Stimulated activated naive CD8-positive, alpha-beta T cell treated with anti-CD3 and anti-CD28 coated beads, Interleukin-15, amount 100 ng/mL, for 72 hours (primary cell): ENCODE results near the gene PHACTR1.
A peak's percentile ranks its signal among the peaks of the same experiment; 100 is the strongest.

Source experiments
- ATAC-seq: fragments of 150-1000 bp; cut with Tn5 transposase; 2 replicates; pipeline ENCODE4 v1.10.0; 2021; ENCODE audit warnings: mild to moderate bottlenecking, moderate library complexity
- DNase-seq, 2 donors: peaks; one replicate each; pipeline ENCODE4 v3.0.0; 2021 to 2022
- H3K27ac Mint-ChIP-seq, 2 donors: one replicate each; pipeline ENCODE4 v1.8.0; 2022; ENCODE audit warnings: mild to moderate bottlenecking in 2 of 2, mixed read lengths in 2 of 2, moderate library complexity in 2 of 2
- H3K27me3 Mint-ChIP-seq: one replicate; pipeline ENCODE4 v1.8.0; 2022; ENCODE audit warnings: mixed read lengths
- H3K4me1 Mint-ChIP-seq: one replicate; pipeline ENCODE4 v1.8.0; 2022; ENCODE audit warnings: mild to moderate bottlenecking, mixed read lengths
- H3K4me3 Mint-ChIP-seq, 2 donors: one replicate each; pipeline ENCODE4 v1.8.0; 2022; ENCODE audit warnings: mild to moderate bottlenecking in 2 of 2, mixed read lengths in 2 of 2, moderate library complexity in 1 of 2
- H3K9me3 Mint-ChIP-seq, 2 donors: one replicate each; pipeline ENCODE4 v1.8.0; 2022; ENCODE audit warnings: mixed read lengths in 2 of 2

PHACTR1 gene

GRCh38 chr6:13280254-13280653, 563.7 kb downstream of the PHACTR1 start:
- peak; percentile 45 for ATAC-seq

GRCh38 chr6:13281686-13282085, 565.1 kb downstream of the PHACTR1 start:
- ATAC-seq, result no peak
- Mint-ChIP-seq H3K27ac (no peak overlapping the region), H3K27me3 (no peaks in the 10 kb centered on the region), H3K4me1 (peaks cover 19% of the 10 kb centered on the region), H3K4me3 (no peak overlapping the region), H3K9me3 (peaks cover 4 to 13% of the 10 kb centered on the region in 2 donors)
- DNase-seq, result no peak

More at GRCh38 chr6:13280254-13280653, 563.7 kb downstream of the PHACTR1 start:
- Mint-ChIP-seq H3K4me3 (no peak overlapping the region), H3K4me1 (peaks cover 20% of the 10 kb centered on the region), H3K9me3 (peaks cover 0 to 2% of the 10 kb centered on the region in 2 donors), H3K27ac (no peak overlapping the region), H3K27me3 (no peaks in the 10 kb centered on the region)
- DNase-seq, result no peak

- H3K27ac Mint-ChIP-seq, result no peak overlapping the region
These were observed 566.0 kb downstream of the PHACTR1 start for GRCh38 chr6:13282393-13283069.

GRCh38 chr6:13283331-13283730, 566.8 kb downstream of the PHACTR1 start:
- no peak overlapping the region for H3K4me3 Mint-ChIP-seq
- no peak for ATAC-seq
- H3K9me3 Mint-ChIP-seq, result peaks cover 8 to 25% of the 10 kb centered on the region in 2 donors
- H3K27ac Mint-ChIP-seq, result no peak overlapping the region
- H3K4me1 Mint-ChIP-seq, result peaks cover 8% of the 10 kb centered on the region
- no peak for DNase-seq
- H3K27me3 Mint-ChIP-seq, result no peaks in the 10 kb centered on the region

More at GRCh38 chr6:13282393-13283069, 566.0 kb downstream of the PHACTR1 start:
- Mint-ChIP-seq H3K27me3 (no peaks in the 10 kb centered on the region), H3K4me1 (peaks cover 16% of the 10 kb centered on the region), H3K4me3 (no peak overlapping the region), H3K9me3 (peaks cover 5 to 21% of the 10 kb centered on the region in 2 donors)
- DNase-seq (no peak), ATAC-seq (no peak)

- no peak for ATAC-seq
These were observed 568.1 kb downstream of the PHACTR1 start for GRCh38 chr6:13284646-13285045.

GRCh38 chr6:13285705-13286104, 569.1 kb downstream of the PHACTR1 start:
- Mint-ChIP-seq H3K4me3 (no peak overlapping the region), H3K27ac (no peak overlapping the region), H3K9me3 (peaks cover 9 to 44% of the 10 kb centered on the region in 2 donors), H3K27me3 (no peaks in the 10 kb centered on the region), H3K4me1 (no peaks in the 10 kb centered on the region)
- ATAC-seq (no peak), DNase-seq (no peak)

More at GRCh38 chr6:13284646-13285045, 568.1 kb downstream of the PHACTR1 start:
- no peaks in the 10 kb centered on the region for H3K27me3 Mint-ChIP-seq
- H3K4me1 Mint-ChIP-seq, result peaks cover 7% of the 10 kb centered on the region
- peaks cover 9 to 36% of the 10 kb centered on the region in 2 donors for H3K9me3 Mint-ChIP-seq
- no peak overlapping the region for H3K27ac Mint-ChIP-seq
- no peak for DNase-seq
- H3K4me3 Mint-ChIP-seq, result no peak overlapping the region

- DNase-seq (no peak), ATAC-seq (no peak)
- Mint-ChIP-seq H3K4me3 (no peak overlapping the region), H3K9me3 (peaks cover 9 to 44% of the 10 kb centered on the region in 2 donors), H3K27me3 (no peaks in the 10 kb centered on the region), H3K27ac (peak overlapping the region in 1 of 2 donors; percentile 38), H3K4me1 (no peaks in the 10 kb centered on the region)
These were observed 569.6 kb downstream of the PHACTR1 start for GRCh38 chr6:13286181-13286580.

GRCh38 chr6:13287104-13287503, 570.5 kb downstream of the PHACTR1 start:
- H3K9me3 Mint-ChIP-seq, result peaks cover 9 to 44% of the 10 kb centered on the region in 2 donors
- no peak overlapping the region for H3K4me3 Mint-ChIP-seq
- H3K27me3 Mint-ChIP-seq, result no peaks in the 10 kb centered on the region
- ATAC-seq (no peak), DNase-seq (no peak)
- H3K27ac Mint-ChIP-seq, result no peak overlapping the region
- no peaks in the 10 kb centered on the region for H3K4me1 Mint-ChIP-seq

- peaks cover 9 to 44% of the 10 kb centered on the region in 2 donors for H3K9me3 Mint-ChIP-seq
- H3K4me3 Mint-ChIP-seq, result no peak overlapping the region
- H3K4me1 Mint-ChIP-seq, result no peaks in the 10 kb centered on the region
- H3K27ac Mint-ChIP-seq, result no peak overlapping the region
- H3K27me3 Mint-ChIP-seq, result no peaks in the 10 kb centered on the region
- no peak for ATAC-seq
- no peak for DNase-seq
These were observed 571.9 kb downstream of the PHACTR1 start for GRCh38 chr6:13288481-13288880.

GRCh38 chr6:13288969-13289391, 572.4 kb downstream of the PHACTR1 start:
- no peak for DNase-seq
- Mint-ChIP-seq H3K4me1 (no peaks in the 10 kb centered on the region), H3K27me3 (no peaks in the 10 kb centered on the region), H3K9me3 (peaks cover 9 to 44% of the 10 kb centered on the region in 2 donors), H3K27ac (no peak overlapping the region), H3K4me3 (no peak overlapping the region)
- ATAC-seq, result no peak

GRCh38 chr6:13289789-13290318, 573.3 kb downstream of the PHACTR1 start:
- H3K4me3 Mint-ChIP-seq, result no peak overlapping the region
- H3K9me3 Mint-ChIP-seq, result peaks cover 9 to 44% of the 10 kb centered on the region in 2 donors
- no peak overlapping the region for H3K27ac Mint-ChIP-seq
- no peaks in the 10 kb centered on the region for H3K4me1 Mint-ChIP-seq
- no peaks in the 10 kb centered on the region for H3K27me3 Mint-ChIP-seq
- no peak for DNase-seq
- no peak for ATAC-seq

GRCh38 chr6:13290335-13290734, 573.8 kb downstream of the PHACTR1 start:
- Mint-ChIP-seq H3K27ac (no peak overlapping the region), H3K9me3 (peaks cover 9 to 41% of the 10 kb centered on the region in 2 donors), H3K4me1 (no peaks in the 10 kb centered on the region), H3K27me3 (no peaks in the 10 kb centered on the region), H3K4me3 (no peak overlapping the region)
- no peak for ATAC-seq
- DNase-seq, result no peak

- peaks cover 4 to 22% of the 10 kb centered on the region in 2 donors for H3K9me3 Mint-ChIP-seq
- no peak overlapping the region for H3K4me3 Mint-ChIP-seq
- no peaks in the 10 kb centered on the region for H3K4me1 Mint-ChIP-seq
- H3K27ac Mint-ChIP-seq, result peak overlapping the region in 1 of 2 donors; percentile 54
- ATAC-seq (no peak), DNase-seq (no peak)
- H3K27me3 Mint-ChIP-seq, result no peaks in the 10 kb centered on the region
These were observed 576.2 kb downstream of the PHACTR1 start for GRCh38 chr6:13292774-13293173.

- H3K27ac Mint-ChIP-seq, result peak overlapping the region in 1 of 2 donors; percentile 66
These were observed 578.0 kb downstream of the PHACTR1 start for GRCh38 chr6:13294499-13295069.

GRCh38 chr6:13295576-13295975, 579.0 kb downstream of the PHACTR1 start:
- no peak for DNase-seq
- ATAC-seq, result no peak

More at GRCh38 chr6:13294499-13295069, 578.0 kb downstream of the PHACTR1 start:
- Mint-ChIP-seq H3K27me3 (no peaks in the 10 kb centered on the region), H3K9me3 (peaks cover 0 to 8% of the 10 kb centered on the region in 2 donors), H3K4me3 (no peak overlapping the region), H3K4me1 (no peaks in the 10 kb centered on the region)
- ATAC-seq (no peak), DNase-seq (no peak)

GRCh38 chr6:13296536-13296997, 580.0 kb downstream of the PHACTR1 start:
- DNase-seq (no peak), ATAC-seq (no peak)
- Mint-ChIP-seq H3K27ac (peak overlapping the region in 1 of 2 donors; percentile 43), H3K27me3 (no peaks in the 10 kb centered on the region), H3K4me1 (peaks cover 8% of the 10 kb centered on the region), H3K4me3 (no peak overlapping the region), H3K9me3 (no peaks in the 10 kb centered on the region)

More at GRCh38 chr6:13295576-13295975, 579.0 kb downstream of the PHACTR1 start:
- Mint-ChIP-seq H3K27me3 (no peaks in the 10 kb centered on the region), H3K27ac (no peak overlapping the region), H3K9me3 (peaks cover 0 to 1% of the 10 kb centered on the region in 2 donors), H3K4me1 (peaks cover 3% of the 10 kb centered on the region), H3K4me3 (no peak overlapping the region)
